SJSA1 (cell line): ENCODE measurements around the gene ASB16. TPM values are rescaled to one million over a fixed set of nuclear protein-coding genes. Genes with fewer than 3 reads are reported as not detected.

Experiments used
- DNase-seq, 2 experiments: peaks; one replicate each; pipeline ENCODE4 v3.0.0-alpha.2; 2015 to 2020; ENCODE audit warnings: low spot score in 2 of 2, low read depth in 1 of 2
- H3K27ac ChIP-seq: fragments of 250-450 bp; sonication (Bioruptor Pico); 2 replicates; pipeline ENCODE4 v1.5.1; 2020; ENCODE audit warnings: mild to moderate bottlenecking, moderate library complexity
- H3K27me3 ChIP-seq: fragments of 250-450 bp; sonication (Bioruptor Pico); replicated peaks from 2 replicates; pipeline ENCODE4 v1.5.1; 2020; ENCODE audit warnings: mild to moderate bottlenecking, moderate library complexity
- H3K36me3 ChIP-seq: fragments of 250-450 bp; sonication (Bioruptor Pico); 2 replicates; pipeline ENCODE4 v1.5.1; 2020; ENCODE audit warnings: mild to moderate bottlenecking
- H3K4me1 ChIP-seq: fragments of 250-450 bp; sonication (Bioruptor Pico); replicated peaks from 2 replicates; pipeline ENCODE4 v1.6.1; 2021; ENCODE audit warnings: mild to moderate bottlenecking
- H3K4me3 ChIP-seq: fragments of 250-450 bp; sonication (Bioruptor Pico); 2 replicates; pipeline ENCODE4 v1.5.1; 2020; ENCODE audit warnings: mild to moderate bottlenecking
- H3K9me3 ChIP-seq: fragments of 250-450 bp; sonication (Bioruptor Pico); replicated peaks from 2 replicates; pipeline ENCODE4 v1.5.1; 2020; ENCODE audit warnings: mild to moderate bottlenecking
- total RNA-seq: library from RNA; depleted of rRNA; stranded (reverse); fragments of >200 nt; shearing (Covaris generic); gene quantifications from 2 replicates; pipeline ENCODE4 v1.2.3, GENCODE V29; 2014

ASB16 gene
- total RNA-seq, 1 experiment from 2014 or later, result not detected

DNA sequence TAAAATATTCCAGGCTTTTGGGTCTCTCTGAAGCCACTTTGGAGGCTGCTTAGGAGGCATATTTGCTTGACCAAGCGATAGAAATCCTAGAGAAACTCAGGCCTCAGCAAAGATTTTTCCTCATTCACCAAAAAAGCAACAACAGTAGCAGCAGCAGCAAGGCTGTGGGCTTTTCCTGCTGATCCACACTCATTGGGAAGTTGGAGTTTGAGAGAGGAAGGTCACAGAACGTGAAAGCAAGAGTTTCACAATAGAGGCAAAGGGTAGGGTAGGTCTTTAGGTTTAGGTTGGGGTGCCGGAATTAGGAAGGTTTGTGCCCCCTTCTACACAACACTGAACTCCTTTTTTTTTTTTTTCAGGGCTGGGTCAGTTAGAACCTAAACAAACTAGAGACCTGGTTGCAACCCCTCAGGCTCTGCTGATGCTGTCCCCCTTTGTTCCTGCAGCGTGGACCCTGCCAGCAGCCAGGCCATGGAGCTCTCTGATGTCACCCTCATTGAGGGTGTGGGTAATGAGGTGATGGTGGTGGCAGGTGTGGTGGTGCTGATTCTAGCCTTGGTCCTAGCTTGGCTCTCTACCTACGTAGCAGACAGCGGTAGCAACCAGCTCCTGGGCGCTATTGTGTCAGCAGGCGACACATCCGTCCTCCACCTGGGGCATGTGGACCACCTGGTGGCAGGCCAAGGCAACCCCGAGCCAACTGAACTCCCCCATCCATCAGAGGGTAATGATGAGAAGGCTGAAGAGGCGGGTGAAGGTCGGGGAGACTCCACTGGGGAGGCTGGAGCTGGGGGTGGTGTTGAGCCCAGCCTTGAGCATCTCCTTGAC is 18.3 kb downstream of the ASB16 start:
- peaks cover 17% of the 10 kb centered on the region for H3K4me1 ChIP-seq

DNA sequence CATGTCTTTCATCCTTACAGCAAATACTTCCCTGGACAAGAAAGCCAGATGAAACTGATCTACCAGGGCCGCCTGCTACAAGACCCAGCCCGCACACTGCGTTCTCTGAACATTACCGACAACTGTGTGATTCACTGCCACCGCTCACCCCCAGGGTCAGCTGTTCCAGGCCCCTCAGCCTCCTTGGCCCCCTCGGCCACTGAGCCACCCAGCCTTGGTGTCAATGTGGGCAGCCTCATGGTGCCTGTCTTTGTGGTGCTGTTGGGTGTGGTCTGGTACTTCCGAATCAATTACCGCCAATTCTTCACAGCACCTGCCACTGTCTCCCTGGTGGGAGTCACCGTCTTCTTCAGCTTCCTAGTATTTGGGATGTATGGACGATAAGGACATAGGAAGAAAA is 20.0 kb downstream of the ASB16 start:
- Histone ChIP-seq H3K4me3 (no peak overlapping the region), H3K4me1 (peaks cover 12% of the 10 kb centered on the region), H3K9me3 (no peaks in the 10 kb centered on the region), H3K27ac (no peak overlapping the region), H3K36me3 (peaks cover 74% of the 10 kb centered on the region), H3K27me3 (no peaks in the 10 kb centered on the region)
- no peak for DNase-seq

More for the DNA sequence above, 18.3 kb downstream of the ASB16 start:
- no peak overlapping the region for H3K27ac ChIP-seq
- H3K9me3 ChIP-seq, result no peaks in the 10 kb centered on the region
- H3K4me3 ChIP-seq, result no peak overlapping the region
- H3K36me3 ChIP-seq, result peaks cover 68% of the 10 kb centered on the region
- no peak for DNase-seq
- no peaks in the 10 kb centered on the region for H3K27me3 ChIP-seq

DNA sequence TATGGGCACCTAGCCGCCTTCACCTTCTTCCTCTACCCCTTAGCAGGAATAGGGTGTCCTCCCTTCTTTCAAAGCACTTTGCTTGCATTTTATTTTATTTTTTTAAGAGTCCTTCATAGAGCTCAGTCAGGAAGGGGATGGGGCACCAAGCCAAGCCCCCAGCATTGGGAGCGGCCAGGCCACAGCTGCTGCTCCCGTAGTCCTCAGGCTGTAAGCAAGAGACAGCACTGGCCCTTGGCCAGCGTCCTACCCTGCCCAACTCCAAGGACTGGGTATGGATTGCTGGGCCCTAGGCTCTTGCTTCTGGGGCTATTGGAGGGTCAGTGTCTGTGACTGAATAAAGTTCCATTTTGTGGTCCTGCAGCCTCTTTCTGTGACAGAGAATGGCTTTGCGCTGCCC is 20.9 kb downstream of the ASB16 start:
- no peak overlapping the region for H3K4me3 ChIP-seq
- H3K4me1 ChIP-seq, result peaks cover 9% of the 10 kb centered on the region
- no peaks in the 10 kb centered on the region for H3K9me3 ChIP-seq
- no peak overlapping the region for H3K27ac ChIP-seq
- no peak for DNase-seq
- peaks cover 79% of the 10 kb centered on the region for H3K36me3 ChIP-seq
- no peaks in the 10 kb centered on the region for H3K27me3 ChIP-seq

DNA sequence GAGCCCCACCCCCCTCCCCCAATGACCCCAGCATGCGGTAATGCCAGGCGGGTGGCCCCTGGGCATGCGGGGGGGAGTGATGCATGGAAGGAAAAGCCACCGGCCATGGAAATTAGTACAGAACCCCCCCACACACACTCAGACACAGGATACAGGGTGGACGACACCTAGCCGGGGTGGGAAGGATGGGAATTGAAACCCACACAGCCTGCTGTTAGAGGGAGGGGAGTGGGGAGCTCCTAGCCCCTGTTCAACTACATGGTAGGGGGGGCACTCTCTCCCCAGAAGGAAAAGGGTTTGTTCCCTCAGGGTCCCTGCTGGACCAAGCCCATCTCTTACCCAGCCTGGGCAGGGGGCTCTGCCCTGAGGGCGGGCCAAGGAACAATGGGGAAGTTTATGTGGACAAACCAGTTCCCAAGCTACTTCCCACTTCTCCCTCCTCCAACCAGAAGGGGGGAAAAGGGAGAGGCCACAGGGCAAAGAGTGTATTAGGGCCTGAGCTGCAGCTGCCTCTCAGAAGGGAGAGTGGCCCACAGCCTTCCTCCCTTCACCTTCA is 21.5 kb downstream of the ASB16 start:
- Histone ChIP-seq H3K4me3 (no peak overlapping the region), H3K36me3 (peaks cover 85% of the 10 kb centered on the region), H3K27me3 (no peaks in the 10 kb centered on the region), H3K27ac (no peak overlapping the region), H3K4me1 (peaks cover 9% of the 10 kb centered on the region), H3K9me3 (no peaks in the 10 kb centered on the region)
- no peak for DNase-seq

DNA sequence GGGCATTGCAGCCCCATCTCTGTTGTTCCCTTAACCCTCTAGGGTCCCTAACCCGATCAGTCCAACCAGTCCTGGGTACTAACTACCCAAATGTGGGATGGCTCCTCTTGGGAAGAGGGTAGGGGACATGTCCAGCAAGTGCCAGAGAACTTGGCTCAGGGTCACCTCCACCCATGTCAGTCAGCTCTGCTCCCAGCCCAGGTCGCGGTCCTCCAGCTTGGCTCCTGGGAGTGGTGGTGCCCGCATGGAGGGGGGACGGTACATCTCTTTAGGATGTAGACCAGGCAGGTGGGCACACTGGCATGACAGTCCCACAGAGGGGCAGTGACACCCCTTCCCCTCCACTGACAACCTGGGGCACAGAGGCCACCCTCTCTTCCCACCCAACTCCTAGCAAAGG is 22.2 kb downstream of the ASB16 start:
- DNase-seq, result no peak
- Histone ChIP-seq H3K36me3 (peaks cover 89% of the 10 kb centered on the region), H3K4me1 (peaks cover 7% of the 10 kb centered on the region), H3K27me3 (no peaks in the 10 kb centered on the region), H3K27ac (no peak overlapping the region), H3K4me3 (no peak overlapping the region), H3K9me3 (no peaks in the 10 kb centered on the region)

DNA sequence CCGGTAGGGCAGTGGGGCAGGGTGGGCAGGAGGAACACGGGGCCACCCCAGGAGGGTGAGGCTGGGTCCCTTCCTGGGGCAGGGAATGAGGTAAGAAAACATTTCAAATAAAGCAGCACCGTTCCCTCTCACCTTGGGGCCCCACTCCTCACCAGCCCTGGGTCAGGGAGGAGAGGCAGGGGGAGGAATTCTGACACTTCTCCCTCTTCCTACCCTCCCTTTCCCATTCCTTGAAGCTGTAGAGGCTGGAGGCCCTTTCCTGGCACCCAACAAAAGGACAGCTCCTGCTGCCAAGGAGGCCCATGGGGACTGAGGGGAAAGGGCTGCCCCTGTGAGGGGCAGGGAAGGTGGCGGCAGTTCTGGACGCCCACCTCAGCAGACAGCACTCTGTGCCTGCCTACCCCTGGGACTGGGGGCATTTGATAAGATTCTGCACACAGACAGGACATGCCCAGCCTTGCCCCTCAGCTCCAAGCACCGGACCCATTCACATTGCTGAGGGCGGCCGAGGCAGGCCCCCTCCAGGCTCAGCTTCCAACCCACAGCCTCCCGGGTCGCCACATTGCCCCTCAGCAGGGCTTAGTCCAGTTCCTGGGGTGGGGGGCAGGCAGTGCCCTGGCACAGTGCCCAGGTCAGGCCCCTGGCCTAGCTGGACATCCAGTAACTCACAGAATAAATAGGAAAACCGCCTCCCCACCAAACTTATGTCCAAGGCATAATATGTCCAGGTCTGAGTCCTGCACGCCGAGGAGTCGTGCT is 23.0 kb downstream of the ASB16 start:
- H3K9me3 ChIP-seq, result no peaks in the 10 kb centered on the region
- no peak overlapping the region for H3K4me3 ChIP-seq
- no peak for DNase-seq
- no peaks in the 10 kb centered on the region for H3K27me3 ChIP-seq
- H3K27ac ChIP-seq, result no peak overlapping the region
- H3K4me1 ChIP-seq, result peaks cover 8% of the 10 kb centered on the region
- H3K36me3 ChIP-seq, result peaks cover 86% of the 10 kb centered on the region

DNA sequence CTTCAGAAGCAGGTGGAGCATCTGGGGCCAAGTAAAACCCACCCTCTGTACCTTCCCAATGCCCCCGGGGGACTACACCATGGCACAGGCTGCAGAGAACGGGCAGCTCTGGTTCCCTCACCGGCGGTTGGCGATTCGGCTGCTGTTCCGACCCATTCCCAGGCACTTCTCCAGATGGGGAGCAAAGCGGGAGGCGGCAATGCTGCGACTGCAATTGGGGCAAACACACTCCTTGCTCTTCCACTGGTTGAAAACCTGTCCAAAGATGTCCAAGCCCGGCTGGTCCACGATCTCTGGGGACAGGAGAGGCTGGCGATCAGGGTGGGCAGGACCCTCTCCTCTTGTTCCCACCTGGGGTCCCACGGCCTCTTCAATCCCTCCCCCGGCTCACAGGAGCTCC is 26.6 kb downstream of the ASB16 start:
- Histone ChIP-seq H3K4me3 (no peak overlapping the region), H3K36me3 (peaks cover 61% of the 10 kb centered on the region), H3K27me3 (no peaks in the 10 kb centered on the region), H3K4me1 (peaks cover 16% of the 10 kb centered on the region), H3K27ac (no peak overlapping the region), H3K9me3 (no peaks in the 10 kb centered on the region)
- peak in 1 of 2 experiments; percentile 48 for DNase-seq

DNA sequence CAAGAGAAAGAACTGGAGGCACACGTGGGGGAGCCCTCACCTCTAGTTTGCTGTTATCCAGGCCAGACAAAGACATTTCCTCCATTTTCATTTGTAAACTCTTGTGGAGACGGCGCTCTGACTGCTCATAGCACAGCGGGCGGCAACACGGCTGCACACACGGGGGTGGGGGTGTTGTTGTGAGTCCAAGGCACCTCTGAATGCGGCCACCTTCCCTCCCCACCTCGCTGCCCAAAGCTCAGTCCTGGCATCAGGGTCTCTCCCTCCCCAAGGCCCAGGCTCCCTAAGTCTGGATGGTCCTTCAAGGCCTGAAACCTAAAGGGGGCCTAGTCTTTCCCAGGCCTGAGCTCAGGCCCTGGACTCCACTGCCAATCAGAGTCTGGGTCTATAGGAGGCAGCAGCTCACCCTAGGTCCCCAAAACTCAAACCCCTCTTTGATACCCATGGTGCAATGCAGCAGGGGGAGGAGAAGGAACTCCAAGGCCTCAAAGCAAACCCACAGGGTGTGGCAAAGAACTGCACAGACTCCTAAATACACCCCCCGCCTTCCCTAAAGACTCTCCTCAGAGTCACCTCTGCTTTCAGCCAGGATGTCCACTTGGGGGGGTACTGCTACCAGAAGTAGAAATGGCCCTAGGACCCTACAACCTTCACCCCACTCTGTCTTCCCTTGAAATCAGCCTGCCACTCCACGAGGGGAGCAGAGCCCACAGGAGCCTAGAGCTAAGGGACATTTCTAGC is 27.6 kb downstream of the ASB16 start:
- Histone ChIP-seq H3K4me3 (peak overlapping the region; percentile 93), H3K9me3 (no peaks in the 10 kb centered on the region), H3K27me3 (no peaks in the 10 kb centered on the region), H3K4me1 (peaks cover 16% of the 10 kb centered on the region), H3K27ac (peak overlapping the region; percentile 87), H3K36me3 (peaks cover 51% of the 10 kb centered on the region)
- peak; percentile 61 to 73 for DNase-seq

DNA sequence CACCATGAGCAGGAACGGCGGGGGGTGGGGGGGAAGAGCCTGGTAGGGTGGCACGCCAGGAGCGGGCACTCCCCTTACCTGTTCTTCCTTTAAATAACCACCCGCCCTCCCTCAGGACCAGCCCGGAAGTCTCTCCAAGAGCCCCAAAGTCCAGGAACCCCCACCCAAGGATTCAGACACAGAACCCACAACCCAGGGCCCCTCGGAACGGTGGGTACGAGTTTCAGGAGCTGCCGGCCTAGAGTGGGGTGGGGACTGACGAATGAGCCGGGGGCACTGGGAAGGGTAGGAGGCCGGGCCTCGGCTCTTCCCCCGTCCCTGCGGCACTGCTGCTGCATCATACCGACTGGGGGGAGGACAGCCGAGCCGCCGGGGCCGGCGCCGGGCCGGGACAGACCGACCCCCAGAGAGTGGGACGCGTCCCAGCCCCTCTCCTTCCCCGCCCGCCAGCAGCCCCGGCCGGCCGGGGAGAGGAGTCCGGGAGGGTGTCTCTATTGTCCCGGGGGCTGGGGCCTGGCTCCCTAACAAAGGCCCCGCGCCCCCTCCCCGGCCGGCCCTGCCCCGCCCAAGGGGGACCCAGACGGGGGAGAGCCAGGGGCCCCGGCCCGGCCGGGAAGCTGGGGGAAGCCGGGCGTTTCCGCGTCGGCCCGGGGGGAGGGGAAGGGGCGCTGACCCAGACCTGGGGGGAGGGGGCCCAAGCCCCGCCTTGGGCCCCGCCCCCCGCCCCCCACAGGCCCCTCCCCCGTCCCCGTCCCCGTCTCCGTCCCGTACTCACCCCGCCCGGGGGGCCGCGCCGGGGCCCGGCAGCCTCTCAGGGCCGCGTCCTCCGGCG is 28.4 kb downstream of the ASB16 start:
- DNase-seq, result peak; percentile 64 to 70
- H3K4me1 ChIP-seq, result peaks cover 19% of the 10 kb centered on the region
- H3K27me3 ChIP-seq, result no peaks in the 10 kb centered on the region
- peak overlapping the region; percentile 93 for H3K4me3 ChIP-seq
- peaks cover 43% of the 10 kb centered on the region for H3K36me3 ChIP-seq
- H3K27ac ChIP-seq, result peak overlapping the region; percentile 87
- H3K9me3 ChIP-seq, result no peaks in the 10 kb centered on the region

DNA sequence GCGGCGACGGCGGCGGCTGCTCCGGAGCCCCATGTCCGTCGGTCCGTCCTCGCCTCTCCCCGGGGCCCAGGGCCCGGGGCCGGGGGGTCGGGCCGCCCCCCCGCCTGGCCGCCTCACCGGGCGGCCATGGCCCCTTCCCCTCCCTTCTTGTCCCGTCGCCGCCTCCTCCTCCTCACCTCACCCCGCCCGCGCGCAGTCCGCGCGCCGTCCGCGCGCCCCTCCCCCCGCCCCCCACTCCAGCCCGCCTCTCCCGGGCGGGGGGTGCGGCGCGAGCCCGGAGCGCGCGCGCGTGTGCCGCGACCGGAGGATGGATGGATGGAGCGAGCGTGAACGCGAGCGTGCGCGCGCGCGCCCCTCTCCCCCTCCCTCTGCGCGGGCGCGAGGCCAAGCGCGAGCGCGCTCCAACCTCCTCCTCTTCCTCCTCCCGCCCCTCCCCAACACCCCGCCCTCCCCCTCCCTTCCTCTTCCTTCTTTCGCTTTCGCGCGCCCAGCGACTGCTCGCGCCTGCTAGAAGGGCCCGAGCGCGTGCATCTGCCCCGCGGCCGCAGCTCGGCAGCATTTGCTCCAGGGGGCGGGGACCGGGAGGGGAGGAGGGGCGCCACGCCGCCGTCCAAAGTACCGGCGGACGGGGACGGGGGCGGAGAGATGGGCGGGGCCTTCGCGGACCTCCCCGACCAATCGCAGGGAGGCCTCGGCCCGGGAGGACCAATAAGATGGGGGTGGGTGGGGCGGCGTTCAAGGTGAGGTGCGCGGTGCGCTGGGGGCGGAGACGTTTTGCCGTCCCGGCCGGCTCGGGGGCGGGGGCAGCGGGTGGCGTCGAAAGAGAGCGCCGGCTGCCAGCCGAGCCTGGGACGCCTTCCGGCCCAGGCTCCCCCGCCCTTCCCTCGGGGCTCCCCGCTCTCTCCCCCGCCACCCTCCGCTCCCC is 29.3 kb downstream of the ASB16 start, which contains the start of gene ATXN7L3:
Gene ATXN7L3, minus strand, starts transcription at position 332 of the 925 bp plus-strand sequence. CDS start 1,814 bp downstream, outside the sequence.
- Histone ChIP-seq H3K4me1 (peaks cover 26% of the 10 kb centered on the region), H3K36me3 (peaks cover 34% of the 10 kb centered on the region), H3K4me3 (peak within 1 kb of the TSS; percentile 93), H3K27ac (peak within 1 kb of the TSS; percentile 87), H3K9me3 (no peaks in the 10 kb centered on the region), H3K27me3 (no peaks in the 10 kb centered on the region)
- DNase-seq, result peak; percentile 96 to 100

DNA sequence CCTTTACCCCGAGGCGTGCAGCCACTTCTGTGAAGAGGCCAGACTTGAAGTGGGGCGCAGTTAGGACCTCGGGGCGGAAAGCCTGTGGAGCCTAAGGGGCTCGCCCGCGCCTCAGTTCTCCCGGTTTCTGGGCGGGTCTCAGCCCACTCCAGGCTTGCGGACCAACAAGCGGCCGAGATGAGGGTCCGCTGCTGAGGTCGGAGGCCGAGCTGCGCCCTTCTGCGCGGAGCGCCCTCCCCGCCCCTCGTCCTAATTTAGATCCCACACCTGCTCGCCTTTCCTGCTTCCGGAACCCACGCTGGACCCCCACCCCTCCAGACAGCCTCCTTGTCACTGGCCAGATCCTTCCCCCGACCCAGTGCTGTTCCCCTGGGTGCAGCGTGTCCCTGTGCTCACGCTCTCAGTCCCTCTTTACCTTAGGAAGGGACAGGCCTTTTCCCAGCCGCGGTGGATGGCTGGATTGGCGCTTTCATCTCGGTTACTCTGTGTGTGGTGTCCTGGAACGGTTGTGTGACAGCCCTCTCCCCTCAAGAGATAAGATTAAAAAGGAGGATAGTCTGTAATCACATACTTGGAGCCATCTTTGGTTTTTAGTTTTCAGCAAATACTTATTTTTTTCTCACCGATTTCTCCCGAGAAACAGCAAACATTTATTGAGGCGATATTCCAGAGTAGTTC is 30.1 kb downstream of the ASB16 start:
- Histone ChIP-seq H3K36me3 (peaks cover 26% of the 10 kb centered on the region), H3K27ac (peak overlapping the region; percentile 74), H3K4me3 (peak overlapping the region; percentile 93), H3K4me1 (peaks cover 26% of the 10 kb centered on the region), H3K9me3 (no peaks in the 10 kb centered on the region), H3K27me3 (no peaks in the 10 kb centered on the region)
- no peak for DNase-seq
